ENCODE measurements around the gene KHSRP.

DNA sequence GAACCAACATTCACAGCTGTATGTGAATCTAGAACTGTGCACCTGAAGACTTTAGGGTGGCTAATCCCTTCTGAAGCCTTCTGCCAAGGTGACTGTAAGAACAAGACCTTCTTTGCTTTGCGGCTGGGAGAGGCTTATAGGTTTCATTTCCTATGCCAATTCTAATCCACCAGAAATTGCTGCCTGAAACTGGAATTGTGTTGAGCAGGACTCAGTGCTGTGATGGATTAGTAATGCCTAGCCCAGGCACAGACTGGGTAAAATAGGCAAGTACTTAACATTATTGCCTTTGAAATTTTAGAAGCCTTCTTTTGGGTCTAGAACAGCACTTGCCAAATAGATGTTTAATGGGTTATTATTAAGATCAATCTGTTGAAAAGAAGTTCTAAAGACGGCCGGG is 23.4 kb upstream of the KHSRP start:
- TF ChIP-seq, protein P1, sequence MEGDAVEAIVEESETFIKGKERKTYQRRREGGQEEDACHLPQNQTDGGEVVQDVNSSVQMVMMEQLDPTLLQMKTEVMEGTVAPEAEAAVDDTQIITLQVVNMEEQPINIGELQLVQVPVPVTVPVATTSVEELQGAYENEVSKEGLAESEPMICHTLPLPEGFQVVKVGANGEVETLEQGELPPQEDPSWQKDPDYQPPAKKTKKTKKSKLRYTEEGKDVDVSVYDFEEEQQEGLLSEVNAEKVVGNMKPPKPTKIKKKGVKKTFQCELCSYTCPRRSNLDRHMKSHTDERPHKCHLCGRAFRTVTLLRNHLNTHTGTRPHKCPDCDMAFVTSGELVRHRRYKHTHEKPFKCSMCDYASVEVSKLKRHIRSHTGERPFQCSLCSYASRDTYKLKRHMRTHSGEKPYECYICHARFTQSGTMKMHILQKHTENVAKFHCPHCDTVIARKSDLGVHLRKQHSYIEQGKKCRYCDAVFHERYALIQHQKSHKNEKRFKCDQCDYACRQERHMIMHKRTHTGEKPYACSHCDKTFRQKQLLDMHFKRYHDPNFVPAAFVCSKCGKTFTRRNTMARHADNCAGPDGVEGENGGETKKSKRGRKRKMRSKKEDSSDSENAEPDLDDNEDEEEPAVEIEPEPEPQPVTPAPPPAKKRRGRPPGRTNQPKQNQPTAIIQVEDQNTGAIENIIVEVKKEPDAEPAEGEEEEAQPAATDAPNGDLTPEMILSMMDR (conservative IDR thresholded peaks at IDR 0.05), result no peak
- TF ChIP-seq EZH2 (IDR thresholded peaks at IDR 0.05; ENCODE audit: low read depth), result no peak
